Neural progenitor cell (in vitro differentiated cells): ENCODE measurements around the gene RAD51B. TPM values are rescaled to one million over a fixed set of nuclear protein-coding genes. Genes with fewer than 3 reads are reported as not detected.

Experiments
- DNase-seq: peaks from one replicate; pipeline ENCODE4 v3.0.0-alpha.2; 2016; ENCODE audit warnings: low spot score
- H2AFZ ChIP-seq: fragments of 200-600 bp; sonication (generic); replicated peaks from 2 replicates; pipeline ENCODE4 v1.6.1; 2016; ENCODE audit warnings: antibody characterized with exemption
- H3F3A ChIP-seq: fragments of 200-600 bp; sonication (generic); 2 replicates; pipeline ENCODE4 v1.6.1; 2016; ENCODE audit warnings: antibody characterized with exemption, low read depth
- H3K27ac ChIP-seq: fragments of 200-600 bp; sonication (generic); 2 replicates; pipeline ENCODE4 v1.5.1; 2016; ENCODE audit warnings: mild to moderate bottlenecking
- H3K27me3 ChIP-seq: fragments of 200-600 bp; sonication (generic); 2 replicates; pipeline ENCODE4 v1.6.1; 2016; ENCODE audit warnings: mild to moderate bottlenecking, moderate library complexity
- H3K36me3 ChIP-seq: fragments of 200-600 bp; sonication (generic); 2 replicates; pipeline ENCODE4 v1.5.1; 2016
- H3K4me1 ChIP-seq: fragments of 200-600 bp; sonication (generic); 2 replicates; pipeline ENCODE4 v1.6.1; 2016; ENCODE audit warnings: mixed run types
- H3K4me2 ChIP-seq: fragments of 200-600 bp; sonication (generic); 2 replicates; pipeline ENCODE4 v1.6.1; 2016
- H3K4me3 ChIP-seq: fragments of 200-600 bp; sonication (generic); 2 replicates; pipeline ENCODE4 v1.5.1; 2016
- H3K79me2 ChIP-seq: fragments of 200-600 bp; sonication (generic); 2 replicates; pipeline ENCODE4 v1.6.1; 2016; ENCODE audit warnings: low read depth
- H3K9ac ChIP-seq: fragments of 200-600 bp; sonication (generic); 2 replicates; pipeline ENCODE4 v1.6.1; 2016
- H3K9me3 ChIP-seq: fragments of 200-600 bp; sonication (generic); 2 replicates; pipeline ENCODE4 v1.5.1; 2016; ENCODE audit warnings: low read depth
- H4K20me1 ChIP-seq: fragments of 200-600 bp; sonication (generic); 2 replicates; pipeline ENCODE4 v1.6.1; 2016; ENCODE audit warnings: low read depth
- H3K27ac Mint-ChIP-seq: 3 replicates; pipeline ENCODE4 v1.8.0; 2021; ENCODE audit warnings: mixed read lengths
- H3K27me3 Mint-ChIP-seq: 2 replicates; pipeline ENCODE4 v1.8.0; 2022; ENCODE audit warnings: low read depth, mild to moderate bottlenecking, inconsistent platforms, moderate library complexity, mixed read lengths; ENCODE audit not compliant: insufficient read depth
- H3K36me3 Mint-ChIP-seq: 3 replicates; pipeline ENCODE4 v1.8.0; 2021; ENCODE audit warnings: mixed read lengths
- H3K4me1 Mint-ChIP-seq: 3 replicates; pipeline ENCODE4 v1.8.0; 2021; ENCODE audit warnings: mixed read lengths
- H3K4me3 Mint-ChIP-seq: 3 replicates; pipeline ENCODE4 v1.8.0; 2021; ENCODE audit warnings: mild to moderate bottlenecking, moderate library complexity, mixed read lengths
- H3K9me3 Mint-ChIP-seq: 3 replicates; pipeline ENCODE4 v1.8.0; 2020; ENCODE audit warnings: mixed read lengths
- EZH2 ChIP-seq: fragments of 200-600 bp; sonication (generic); IDR thresholded peaks from 2 replicates; pipeline ENCODE4 v1.6.1; 2017; ENCODE audit warnings: antibody characterized with exemption, mild to moderate bottlenecking, moderate library complexity
- EZH2phosphoT487 ChIP-seq: fragments of 200-600 bp; sonication (generic); IDR thresholded peaks from 2 replicates; pipeline ENCODE4 v1.6.1; 2017; ENCODE audit warnings: antibody characterized with exemption
- total RNA-seq: library from RNA; depleted of rRNA; stranded (reverse); fragments of >200 nt; gene quantifications from 2 replicates; pipeline ENCODE4 v1.2.3, GENCODE V29; 2015; ENCODE audit warnings: low replicate concordance
- TF ChIP-seq, protein P1 (sequence below): fragments of 200-600 bp; sonication (generic); IDR thresholded peaks from 2 replicates; pipeline ENCODE4 v1.5.1; 2017; ENCODE audit warnings: antibody characterized with exemption, mild to moderate bottlenecking

Gene RAD51B
- total RNA-seq, 1 donor from 2014 or later = 50.5 TPM

DNA sequence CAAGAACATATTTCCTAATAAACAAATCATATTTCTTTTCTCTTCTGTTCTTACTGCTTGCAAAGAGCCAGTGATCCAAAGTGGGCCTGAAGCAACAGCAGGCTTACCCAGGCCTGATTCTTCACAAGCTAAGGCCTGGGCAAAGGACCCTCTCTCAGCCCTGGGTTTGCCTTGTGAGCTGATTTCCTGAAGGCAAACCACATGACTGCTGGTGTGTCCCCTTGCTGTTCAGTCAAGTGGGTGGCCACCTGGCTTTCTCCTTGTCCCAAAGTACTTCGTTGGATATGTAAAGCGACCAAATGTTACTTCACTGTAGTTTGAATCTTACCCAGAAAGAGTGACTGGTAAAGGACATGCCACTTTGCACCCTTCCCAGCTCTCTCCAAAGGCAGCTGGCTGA, 580.4 kb downstream of the RAD51B start:
- no peak for DNase-seq
- H3K27ac Mint-ChIP-seq = no peak overlapping the region
- Histone ChIP-seq H3K4me3 (no peak overlapping the region), H3K79me2 (no peaks in the 10 kb centered on the region), H3K27ac (no peak overlapping the region), H2AFZ (no peak overlapping the region), H3K4me1 (peaks cover 49% of the 10 kb centered on the region), H3K9ac (no peak overlapping the region), H3K36me3 (no peaks in the 10 kb centered on the region), H3K27me3 (no peaks in the 10 kb centered on the region), H3K9me3 (no peaks in the 10 kb centered on the region), H3F3A (peaks cover 11% of the 10 kb centered on the region), H4K20me1 (no peaks in the 10 kb centered on the region), H3K4me2 (no peak overlapping the region)
- no peaks in the 10 kb centered on the region for H3K9me3 Mint-ChIP-seq
- no peak overlapping the region for H3K4me3 Mint-ChIP-seq
- no peaks in the 10 kb centered on the region for H3K27me3 Mint-ChIP-seq
- H3K4me1 Mint-ChIP-seq = peaks cover 71% of the 10 kb centered on the region
- TF ChIP-seq, protein P1, sequence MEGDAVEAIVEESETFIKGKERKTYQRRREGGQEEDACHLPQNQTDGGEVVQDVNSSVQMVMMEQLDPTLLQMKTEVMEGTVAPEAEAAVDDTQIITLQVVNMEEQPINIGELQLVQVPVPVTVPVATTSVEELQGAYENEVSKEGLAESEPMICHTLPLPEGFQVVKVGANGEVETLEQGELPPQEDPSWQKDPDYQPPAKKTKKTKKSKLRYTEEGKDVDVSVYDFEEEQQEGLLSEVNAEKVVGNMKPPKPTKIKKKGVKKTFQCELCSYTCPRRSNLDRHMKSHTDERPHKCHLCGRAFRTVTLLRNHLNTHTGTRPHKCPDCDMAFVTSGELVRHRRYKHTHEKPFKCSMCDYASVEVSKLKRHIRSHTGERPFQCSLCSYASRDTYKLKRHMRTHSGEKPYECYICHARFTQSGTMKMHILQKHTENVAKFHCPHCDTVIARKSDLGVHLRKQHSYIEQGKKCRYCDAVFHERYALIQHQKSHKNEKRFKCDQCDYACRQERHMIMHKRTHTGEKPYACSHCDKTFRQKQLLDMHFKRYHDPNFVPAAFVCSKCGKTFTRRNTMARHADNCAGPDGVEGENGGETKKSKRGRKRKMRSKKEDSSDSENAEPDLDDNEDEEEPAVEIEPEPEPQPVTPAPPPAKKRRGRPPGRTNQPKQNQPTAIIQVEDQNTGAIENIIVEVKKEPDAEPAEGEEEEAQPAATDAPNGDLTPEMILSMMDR = no peak
- TF ChIP-seq EZH2phosphoT487 = no peak
- TF ChIP-seq EZH2 = no peak
- H3K36me3 Mint-ChIP-seq = peaks cover 2% of the 10 kb centered on the region

DNA sequence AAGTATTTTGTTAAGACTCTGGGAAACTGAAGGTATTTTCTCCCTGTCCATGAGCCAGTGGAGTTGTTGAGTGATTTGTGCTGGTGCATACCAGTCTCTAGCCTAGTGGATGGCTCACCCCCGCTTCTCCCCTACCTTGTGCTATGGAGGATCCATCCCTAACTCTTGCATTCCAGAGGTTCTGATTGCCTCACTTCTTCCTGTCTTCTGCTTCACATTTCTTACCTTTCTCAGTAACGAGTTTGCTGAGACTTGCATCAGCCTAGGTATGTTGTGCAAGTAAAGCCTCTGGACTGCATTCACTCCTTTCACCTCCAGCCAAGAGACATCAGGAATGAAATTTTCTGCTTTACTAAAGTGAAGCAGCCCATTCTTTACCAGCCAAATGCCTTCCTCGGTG, 581.7 kb downstream of the RAD51B start:
- TF ChIP-seq EZH2 = no peak
- TF ChIP-seq, protein P1 = no peak
- no peak for TF ChIP-seq EZH2phosphoT487
- Mint-ChIP-seq H3K4me3 (no peak overlapping the region), H3K27ac (no peak overlapping the region), H3K9me3 (no peaks in the 10 kb centered on the region), H3K4me1 (peaks cover 58% of the 10 kb centered on the region), H3K27me3 (no peaks in the 10 kb centered on the region), H3K36me3 (peaks cover 2% of the 10 kb centered on the region)
- Histone ChIP-seq H3K4me2 (no peak overlapping the region), H3K27ac (no peak overlapping the region), H3K27me3 (no peaks in the 10 kb centered on the region), H4K20me1 (no peaks in the 10 kb centered on the region), H2AFZ (no peak overlapping the region), H3K9me3 (no peaks in the 10 kb centered on the region), H3K79me2 (no peaks in the 10 kb centered on the region), H3F3A (no peaks in the 10 kb centered on the region), H3K4me3 (no peak overlapping the region), H3K36me3 (no peaks in the 10 kb centered on the region), H3K9ac (no peak overlapping the region), H3K4me1 (peaks cover 35% of the 10 kb centered on the region)
- DNase-seq = no peak

DNA sequence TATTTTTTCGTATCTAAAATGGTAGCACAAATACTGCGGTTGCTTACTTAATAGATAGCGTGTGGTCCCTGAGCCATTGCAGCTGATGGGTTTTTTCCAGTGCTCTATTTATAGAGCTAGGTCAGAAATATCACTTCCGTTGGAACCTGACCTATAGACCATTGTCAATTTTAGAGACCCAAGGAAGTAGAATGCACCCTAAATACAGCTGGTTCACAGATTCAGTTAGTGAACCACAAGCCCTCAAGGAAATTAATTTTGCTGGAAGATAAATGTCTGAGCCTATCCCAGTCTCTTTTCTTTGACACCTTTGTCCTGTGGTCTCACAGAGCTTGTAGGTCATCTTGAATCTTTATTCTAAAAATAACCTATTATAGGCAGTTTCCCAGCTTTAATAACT, 582.3 kb downstream of the RAD51B start:
- no peak overlapping the region for H3K27ac Mint-ChIP-seq
- H4K20me1 ChIP-seq = no peaks in the 10 kb centered on the region
- H3K4me1 Mint-ChIP-seq = peaks cover 54% of the 10 kb centered on the region
- H3K4me3 Mint-ChIP-seq = no peak overlapping the region
- no peaks in the 10 kb centered on the region for H3F3A ChIP-seq
- no peak for DNase-seq
- H3K36me3 Mint-ChIP-seq = peaks cover 2% of the 10 kb centered on the region
- H3K4me3 ChIP-seq = no peak overlapping the region
- no peaks in the 10 kb centered on the region for H3K27me3 ChIP-seq
- H2AFZ ChIP-seq = no peak overlapping the region
- no peaks in the 10 kb centered on the region for H3K27me3 Mint-ChIP-seq
- H3K79me2 ChIP-seq = no peaks in the 10 kb centered on the region
- H3K4me2 ChIP-seq = no peak overlapping the region
- peaks cover 30% of the 10 kb centered on the region for H3K4me1 ChIP-seq
- no peaks in the 10 kb centered on the region for H3K36me3 ChIP-seq
- H3K9me3 Mint-ChIP-seq = no peaks in the 10 kb centered on the region
- H3K9ac ChIP-seq = no peak overlapping the region
- TF ChIP-seq EZH2phosphoT487 = no peak
- no peak for TF ChIP-seq EZH2
- TF ChIP-seq, protein P1 = no peak
- H3K27ac ChIP-seq = no peak overlapping the region
- no peaks in the 10 kb centered on the region for H3K9me3 ChIP-seq
